ENCODE data around the gene CDH1. TPM values are rescaled to one million over a fixed set of nuclear protein-coding genes. Genes with fewer than 3 reads are reported as not detected.

Gene CDH1
- total RNA-seq, 2 donors from 2014 or later = 1.1 TPM; not detected in 1

DNA sequence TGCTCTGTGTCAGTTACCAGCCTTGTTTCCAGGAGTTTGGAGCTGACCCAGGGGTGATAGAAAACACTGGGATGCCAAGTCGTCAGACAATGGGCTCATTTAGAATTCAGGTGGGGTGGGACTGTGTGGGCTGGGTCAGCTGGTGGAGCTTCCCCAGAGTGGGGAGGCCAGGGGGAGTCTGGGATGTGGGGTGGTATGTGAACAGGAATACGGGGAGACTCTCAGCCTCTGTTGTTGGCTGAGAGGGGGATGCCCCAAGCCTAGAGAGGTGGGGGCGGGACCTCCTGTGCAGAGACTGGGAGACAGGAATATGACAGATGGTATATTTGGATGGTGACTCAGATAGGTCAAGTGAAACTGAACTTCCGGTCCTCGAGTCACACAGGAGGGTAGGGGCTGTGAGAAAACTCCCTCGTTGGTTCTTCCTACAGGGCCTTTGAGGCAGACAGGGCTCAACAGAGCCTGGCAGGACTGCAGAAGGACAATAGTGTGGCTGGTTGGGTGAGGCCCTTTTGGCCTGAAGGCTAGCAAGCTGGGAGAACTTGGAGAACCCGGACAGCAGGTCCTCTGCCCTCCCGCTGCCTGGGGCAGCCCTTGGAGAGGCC lies 23.7 kb downstream of the CDH1 start:
- no peak overlapping the region for H3K27ac ChIP-seq

DNA sequence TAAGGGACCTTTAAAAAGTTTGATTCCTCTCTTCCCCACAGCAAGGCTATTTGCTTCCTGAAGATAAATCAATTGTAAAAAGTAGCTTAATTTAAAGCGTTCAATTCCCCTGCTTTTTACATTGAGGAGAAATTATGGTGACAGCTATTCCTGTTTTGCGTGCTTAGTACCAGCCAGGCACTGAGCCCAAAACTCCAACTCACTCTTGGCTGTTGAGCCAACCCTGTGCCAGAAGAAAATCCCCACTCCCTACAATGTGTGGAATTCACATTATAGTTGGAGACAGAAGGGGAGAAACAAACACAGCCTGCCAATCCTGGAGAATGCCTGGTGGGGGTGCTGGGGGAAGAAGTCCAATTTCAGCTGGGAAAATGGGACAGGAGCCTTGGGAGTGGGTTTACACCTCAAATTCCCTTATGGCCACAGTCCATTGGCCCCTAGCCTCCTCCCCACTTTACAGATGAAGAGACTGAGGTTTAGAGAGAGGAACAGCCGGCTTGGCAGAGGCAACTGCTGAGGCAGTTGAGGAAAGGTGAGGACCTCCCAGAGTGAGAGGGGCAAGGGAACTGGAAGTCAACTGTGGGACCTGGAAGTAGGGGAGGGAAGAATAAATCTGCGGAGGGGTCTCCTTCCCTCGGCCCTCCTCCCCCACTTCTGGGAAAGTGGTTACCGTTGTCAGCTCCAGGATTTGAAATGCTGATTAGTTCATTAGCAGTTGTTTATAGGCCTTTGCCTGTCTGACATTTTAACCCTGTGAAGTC lies 26.1 kb downstream of the CDH1 start:
- no peak overlapping the region for H3K4me3 ChIP-seq
- no peaks in the 10 kb centered on the region for H3K9me3 ChIP-seq
- DNase-seq (ENCODE audit: low spot score) = no peak
- no peak overlapping the region for H3K27ac ChIP-seq
- no peaks in the 10 kb centered on the region for H3K4me1 ChIP-seq (ENCODE audit: control insufficient read depth in 1 of 2, low read depth in 2 of 2)
- H3K36me3 ChIP-seq = no peaks in the 10 kb centered on the region
- no peaks in the 10 kb centered on the region for H3K27me3 ChIP-seq (replicated peaks; ENCODE audit: insufficient read depth)
- ATAC-seq (ENCODE audit: insufficient number of reproducible peaks, low FRiP score, low read depth) = no peak
- TF ChIP-seq, protein P1, sequence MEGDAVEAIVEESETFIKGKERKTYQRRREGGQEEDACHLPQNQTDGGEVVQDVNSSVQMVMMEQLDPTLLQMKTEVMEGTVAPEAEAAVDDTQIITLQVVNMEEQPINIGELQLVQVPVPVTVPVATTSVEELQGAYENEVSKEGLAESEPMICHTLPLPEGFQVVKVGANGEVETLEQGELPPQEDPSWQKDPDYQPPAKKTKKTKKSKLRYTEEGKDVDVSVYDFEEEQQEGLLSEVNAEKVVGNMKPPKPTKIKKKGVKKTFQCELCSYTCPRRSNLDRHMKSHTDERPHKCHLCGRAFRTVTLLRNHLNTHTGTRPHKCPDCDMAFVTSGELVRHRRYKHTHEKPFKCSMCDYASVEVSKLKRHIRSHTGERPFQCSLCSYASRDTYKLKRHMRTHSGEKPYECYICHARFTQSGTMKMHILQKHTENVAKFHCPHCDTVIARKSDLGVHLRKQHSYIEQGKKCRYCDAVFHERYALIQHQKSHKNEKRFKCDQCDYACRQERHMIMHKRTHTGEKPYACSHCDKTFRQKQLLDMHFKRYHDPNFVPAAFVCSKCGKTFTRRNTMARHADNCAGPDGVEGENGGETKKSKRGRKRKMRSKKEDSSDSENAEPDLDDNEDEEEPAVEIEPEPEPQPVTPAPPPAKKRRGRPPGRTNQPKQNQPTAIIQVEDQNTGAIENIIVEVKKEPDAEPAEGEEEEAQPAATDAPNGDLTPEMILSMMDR (IDR thresholded peaks at IDR 0.05) = no peak

More for the DNA sequence above, 23.7 kb downstream of the CDH1 start:
- DNase-seq (ENCODE audit: low spot score) (no peak), ATAC-seq (ENCODE audit: insufficient number of reproducible peaks, low FRiP score, low read depth) (no peak)
- Histone ChIP-seq H3K36me3 (no peaks in the 10 kb centered on the region), H3K4me1 (ENCODE audit: control insufficient read depth in 1 of 2, low read depth in 2 of 2) (no peaks in the 10 kb centered on the region), H3K4me3 (no peak overlapping the region), H3K9me3 (no peaks in the 10 kb centered on the region), H3K27me3 (replicated peaks; ENCODE audit: insufficient read depth) (no peaks in the 10 kb centered on the region)
- TF ChIP-seq, protein P1 (IDR thresholded peaks at IDR 0.05) = no peak

DNA sequence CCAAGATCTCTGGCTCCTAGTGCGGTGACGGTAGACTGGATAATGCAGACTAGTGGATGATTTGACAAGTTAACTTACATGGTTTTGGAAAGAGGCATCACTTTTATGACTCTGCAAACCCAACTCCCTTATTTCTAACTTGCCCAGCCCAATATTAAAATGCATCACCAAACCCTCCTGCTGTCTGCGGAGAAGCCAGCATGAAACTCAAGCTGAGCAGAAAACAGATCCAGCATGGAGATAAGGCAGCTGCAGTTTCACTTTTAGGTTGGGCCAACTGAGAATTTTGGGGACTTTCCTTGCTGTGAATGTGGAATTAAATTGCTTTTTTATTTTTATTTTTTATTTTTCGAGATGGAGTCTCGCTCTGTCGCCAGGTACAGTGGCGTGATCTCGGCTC lies 27.8 kb downstream of the CDH1 start:
- Histone ChIP-seq H3K36me3 (no peaks in the 10 kb centered on the region), H3K27ac (no peak overlapping the region), H3K27me3 (replicated peaks; ENCODE audit: insufficient read depth) (no peaks in the 10 kb centered on the region), H3K4me3 (no peak overlapping the region), H3K4me1 (ENCODE audit: control insufficient read depth in 1 of 2, low read depth in 2 of 2) (no peaks in the 10 kb centered on the region), H3K9me3 (no peaks in the 10 kb centered on the region)
- TF ChIP-seq, protein P1 (IDR thresholded peaks at IDR 0.05) = no peak
- ATAC-seq (ENCODE audit: insufficient number of reproducible peaks, low FRiP score, low read depth) (no peak), DNase-seq (ENCODE audit: low spot score) (no peak)

DNA sequence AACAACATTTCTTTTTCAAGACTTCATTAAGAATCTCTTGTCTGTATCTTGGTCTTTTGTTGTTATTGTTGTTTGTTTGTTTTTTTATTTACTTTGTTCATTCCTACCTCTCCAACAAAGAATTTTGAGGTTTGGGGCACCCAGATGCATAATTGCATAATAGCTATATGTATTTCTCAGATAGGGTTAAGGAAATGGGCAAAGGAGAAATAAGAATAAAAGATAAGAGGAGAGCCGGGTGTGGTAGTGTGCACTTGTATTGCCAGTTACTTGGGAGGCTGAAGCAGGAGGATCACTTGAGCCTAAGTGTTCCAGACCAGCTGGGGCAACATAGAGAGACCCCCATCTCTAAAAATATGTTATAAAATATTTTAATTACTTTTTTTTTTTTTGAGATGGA lies 30.5 kb downstream of the CDH1 start:
- no peaks in the 10 kb centered on the region for H3K4me1 ChIP-seq (ENCODE audit: control insufficient read depth in 1 of 2, low read depth in 2 of 2)
- no peaks in the 10 kb centered on the region for H3K9me3 ChIP-seq
- no peaks in the 10 kb centered on the region for H3K27me3 ChIP-seq (replicated peaks; ENCODE audit: insufficient read depth)
- H3K27ac ChIP-seq = no peak overlapping the region
- TF ChIP-seq, protein P1 (IDR thresholded peaks at IDR 0.05) = no peak
- no peak overlapping the region for H3K4me3 ChIP-seq
- H3K36me3 ChIP-seq = no peaks in the 10 kb centered on the region
- no peak for ATAC-seq (ENCODE audit: insufficient number of reproducible peaks, low FRiP score, low read depth)
- no peak for DNase-seq (ENCODE audit: low spot score)

DNA sequence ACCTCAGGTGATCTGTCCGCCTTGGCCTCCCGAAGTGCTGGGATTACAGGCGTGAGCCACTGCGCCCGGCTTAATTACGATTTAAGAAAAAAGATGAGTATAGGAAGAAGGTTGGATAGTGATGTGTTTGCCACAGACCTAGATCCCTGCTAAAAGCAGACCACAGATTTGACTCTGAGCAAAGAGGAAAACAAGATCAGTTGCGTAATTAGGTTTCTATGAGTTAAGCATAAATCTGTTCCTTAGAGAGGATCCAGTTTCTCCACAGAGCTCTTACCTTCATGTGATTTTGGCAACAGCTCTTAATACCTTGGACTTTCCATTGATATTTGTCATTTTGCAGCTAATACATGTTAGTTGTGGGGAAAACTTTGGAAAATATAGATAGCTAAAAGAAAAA lies 31.1 kb downstream of the CDH1 start:
- no peak for DNase-seq (ENCODE audit: low spot score)

More for the DNA sequence above, 31.1 kb downstream of the CDH1 start:
- no peaks in the 10 kb centered on the region for H3K9me3 ChIP-seq
- no peaks in the 10 kb centered on the region for H3K27me3 ChIP-seq (replicated peaks; ENCODE audit: insufficient read depth)
- no peak for ATAC-seq (ENCODE audit: insufficient number of reproducible peaks, low FRiP score, low read depth)
- H3K36me3 ChIP-seq = no peaks in the 10 kb centered on the region
- no peak overlapping the region for H3K4me3 ChIP-seq
- TF ChIP-seq, protein P1 (IDR thresholded peaks at IDR 0.05) = no peak
- H3K27ac ChIP-seq = no peak overlapping the region
- H3K4me1 ChIP-seq (ENCODE audit: control insufficient read depth in 1 of 2, low read depth in 2 of 2) = no peaks in the 10 kb centered on the region

Measured in thoracic aorta (tissue), 2 donors.